Measurements from ENCODE around the gene BPIFB3.

Gene BPIFB3

GRCh38 chr20:33053291-33054106, at the start of gene BPIFB3:
Gene BPIFB3 (plus strand): TSS chr20:33053903. CDS start chr20:33055436, 1,533 bp downstream.
- no peak for DNase-seq

- DNase-seq: no peak
Measured at GRCh38 chr20:33004141-33004751, 49.5 kb upstream of the BPIFB3 start, which contains the start of gene SUN5. Gene SUN5 (minus strand): TSS chr20:33004433. CDS start chr20:33004340, 93 bp downstream.

GRCh38 chr20:33005132-33005566, 48.6 kb upstream of the BPIFB3 start:
- DNase-seq: no peak

- no peak for DNase-seq
Measured at GRCh38 chr20:33005908-33006775, 47.6 kb upstream of the BPIFB3 start.

- DNase-seq: no peak
Measured at GRCh38 chr20:33006776-33007375, 46.8 kb upstream of the BPIFB3 start.

- DNase-seq: no peak
Measured at GRCh38 chr20:33007376-33008335, 46.0 kb upstream of the BPIFB3 start, which contains the start of gene BPIFB2. Gene BPIFB2 (plus strand): TSS chr20:33007704. CDS start chr20:33008575, 871 bp downstream.

- no peak for DNase-seq
Measured at GRCh38 chr20:33008336-33009213, 45.1 kb upstream of the BPIFB3 start.

GRCh38 chr20:33009214-33010132, 44.2 kb upstream of the BPIFB3 start:
- DNase-seq: no peak

- no peak for DNase-seq
Measured at GRCh38 chr20:33010133-33010504, 43.6 kb upstream of the BPIFB3 start.

- DNase-seq: no peak
Measured at GRCh38 chr20:33010674-33011449, 42.8 kb upstream of the BPIFB3 start.

- DNase-seq: no peak
Measured at GRCh38 chr20:33012327-33013189, 41.1 kb upstream of the BPIFB3 start.

- DNase-seq: no peak
Measured at GRCh38 chr20:33013701-33014326, 39.9 kb upstream of the BPIFB3 start.

GRCh38 chr20:33014336-33015113, 39.2 kb upstream of the BPIFB3 start:
- no peak for DNase-seq

GRCh38 chr20:33015114-33015484, 38.6 kb upstream of the BPIFB3 start:
- DNase-seq: no peak

- no peak for DNase-seq
Measured at GRCh38 chr20:33015700-33016580, 37.8 kb upstream of the BPIFB3 start.

Measured in bone marrow (tissue), 2 donors.